Neutrophil (primary cell): ENCODE measurements around the gene ZNF585A.
"Not testable (repeated sequence)": the region's sequence is repeated elsewhere in the genome, so short reads cannot be mapped to it uniquely, and the experiment has no call there.

Source experiments
- H3K27ac ChIP-seq: fragments of 200-600 bp; sonication (generic); 2 replicates; pipeline ENCODE4 v1.5.1; 2016; ENCODE audit warnings: mild to moderate bottlenecking, moderate library complexity
- H3K27me3 ChIP-seq: fragments of 200-600 bp; sonication (generic); 2 replicates; pipeline ENCODE4 v1.6.0; 2016; ENCODE audit warnings: mild to moderate bottlenecking
- H3K36me3 ChIP-seq: fragments of 200-600 bp; sonication (generic); 2 replicates; pipeline ENCODE4 v1.5.1; 2017
- H3K4me1 ChIP-seq, 2 experiments: fragments of 200-600 bp in 1 of 2; sonication (generic) in 1 of 2; 1 replicate in 1 of 2; 2 replicates in 1 of 2; pipeline versions ENCODE4 v1.5.1 to v1.6.1; 2013 to 2016; ENCODE audit warnings: low read depth in 1 of 2, low read length in 1 of 2, mild to moderate bottlenecking in 1 of 2, moderate library complexity in 1 of 2; ENCODE audit not compliant: control insufficient read depth in 1 of 2, insufficient read depth in 1 of 2
- H3K4me3 ChIP-seq, 2 experiments: fragments of 200-600 bp in 1 of 2; sonication (generic) in 1 of 2; 1 replicate in 1 of 2; 2 replicates in 1 of 2; pipeline ENCODE4 v1.5.1; 2013 to 2016; ENCODE audit warnings: low read depth in 1 of 2, low read length in 1 of 2, mild to moderate bottlenecking in 1 of 2, moderate library complexity in 1 of 2
- H3K9me3 ChIP-seq: fragments of 200-600 bp; sonication (generic); 2 replicates; pipeline ENCODE4 v1.5.1; 2016
- TF ChIP-seq, protein P1 (sequence below): fragments of 200-600 bp; sonication (generic); IDR thresholded peaks from 2 replicates; pipeline ENCODE4 v1.5.1; 2016; ENCODE audit warnings: antibody characterized with exemption

Gene ZNF585A

DNA sequence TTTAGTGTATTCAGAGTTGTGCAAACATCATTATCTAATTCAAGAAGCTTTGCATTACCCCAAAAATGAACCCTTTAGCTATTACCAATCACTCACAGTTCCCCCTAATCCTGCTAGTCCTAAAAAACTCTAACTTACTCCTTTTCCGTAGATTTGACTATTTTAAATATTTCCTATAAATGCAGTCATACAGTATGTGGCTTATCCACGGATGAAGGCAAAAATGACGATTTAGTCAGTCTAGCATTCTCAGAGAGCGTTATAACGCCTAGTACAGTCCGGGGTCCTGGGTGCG is 44.9 kb upstream of the ZNF585A start:
- H3K4me1 ChIP-seq: peaks cover 15 to 16% of the 10 kb centered on the region in 2 experiments
- no peaks in the 10 kb centered on the region for H3K36me3 ChIP-seq
- H3K27me3 ChIP-seq: no peaks in the 10 kb centered on the region
- no peaks in the 10 kb centered on the region for H3K9me3 ChIP-seq
- peak overlapping the region; percentile 79 for H3K27ac ChIP-seq
- TF ChIP-seq, protein P1, sequence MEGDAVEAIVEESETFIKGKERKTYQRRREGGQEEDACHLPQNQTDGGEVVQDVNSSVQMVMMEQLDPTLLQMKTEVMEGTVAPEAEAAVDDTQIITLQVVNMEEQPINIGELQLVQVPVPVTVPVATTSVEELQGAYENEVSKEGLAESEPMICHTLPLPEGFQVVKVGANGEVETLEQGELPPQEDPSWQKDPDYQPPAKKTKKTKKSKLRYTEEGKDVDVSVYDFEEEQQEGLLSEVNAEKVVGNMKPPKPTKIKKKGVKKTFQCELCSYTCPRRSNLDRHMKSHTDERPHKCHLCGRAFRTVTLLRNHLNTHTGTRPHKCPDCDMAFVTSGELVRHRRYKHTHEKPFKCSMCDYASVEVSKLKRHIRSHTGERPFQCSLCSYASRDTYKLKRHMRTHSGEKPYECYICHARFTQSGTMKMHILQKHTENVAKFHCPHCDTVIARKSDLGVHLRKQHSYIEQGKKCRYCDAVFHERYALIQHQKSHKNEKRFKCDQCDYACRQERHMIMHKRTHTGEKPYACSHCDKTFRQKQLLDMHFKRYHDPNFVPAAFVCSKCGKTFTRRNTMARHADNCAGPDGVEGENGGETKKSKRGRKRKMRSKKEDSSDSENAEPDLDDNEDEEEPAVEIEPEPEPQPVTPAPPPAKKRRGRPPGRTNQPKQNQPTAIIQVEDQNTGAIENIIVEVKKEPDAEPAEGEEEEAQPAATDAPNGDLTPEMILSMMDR: no peak
- peak overlapping the region; percentile 79 to 93 for H3K4me3 ChIP-seq

DNA sequence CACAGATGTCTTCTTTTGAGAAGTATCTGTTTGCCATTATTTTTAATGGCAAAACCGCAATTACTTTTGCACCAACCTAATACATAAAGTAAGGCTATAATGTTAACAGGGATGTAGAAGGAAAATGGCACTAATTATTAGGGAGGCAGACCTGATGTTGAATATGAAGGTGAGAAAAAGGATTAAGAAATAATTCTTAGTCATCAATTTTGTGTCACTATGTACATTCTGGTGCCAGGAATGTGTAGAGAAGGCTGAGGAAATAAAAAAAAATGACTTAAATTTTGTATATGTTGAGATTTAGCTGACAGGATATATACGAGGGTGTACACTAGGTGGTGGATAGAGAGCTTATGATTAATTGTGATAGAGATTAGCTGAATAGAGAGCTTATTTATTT is 25.3 kb upstream of the ZNF585A start:
- TF ChIP-seq, protein P1: no peak
- H3K9me3 ChIP-seq: peaks cover 8% of the 10 kb centered on the region
- H3K36me3 ChIP-seq: peaks cover 8% of the 10 kb centered on the region
- no peak overlapping the region for H3K4me3 ChIP-seq
- H3K27ac ChIP-seq: no peak overlapping the region
- no peaks in the 10 kb centered on the region for H3K4me1 ChIP-seq
- H3K27me3 ChIP-seq: no peaks in the 10 kb centered on the region

DNA sequence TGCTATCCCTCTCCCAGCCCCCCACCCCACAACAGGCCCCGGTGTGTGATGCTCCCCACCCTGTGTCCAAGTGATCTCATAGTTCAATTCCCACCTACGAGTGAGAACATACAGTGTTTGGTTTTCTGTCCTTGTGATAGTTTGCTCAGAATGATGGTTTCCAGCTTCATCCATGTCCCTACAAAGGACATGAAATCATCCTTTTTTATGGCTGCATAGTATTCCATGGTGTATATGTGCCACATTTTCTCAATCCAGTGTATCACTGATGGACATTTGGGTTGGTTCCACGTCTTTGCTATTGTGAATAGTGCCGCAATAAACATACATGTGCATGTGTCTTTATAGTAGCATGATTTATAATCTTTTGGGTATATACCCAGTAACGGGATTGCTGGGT is 24.6 kb upstream of the ZNF585A start:
- not testable (repeated sequence) for H3K27ac ChIP-seq, H3K4me3 ChIP-seq, H3K36me3 ChIP-seq, H3K4me1 ChIP-seq, H3K9me3 ChIP-seq, H3K27me3 ChIP-seq

DNA sequence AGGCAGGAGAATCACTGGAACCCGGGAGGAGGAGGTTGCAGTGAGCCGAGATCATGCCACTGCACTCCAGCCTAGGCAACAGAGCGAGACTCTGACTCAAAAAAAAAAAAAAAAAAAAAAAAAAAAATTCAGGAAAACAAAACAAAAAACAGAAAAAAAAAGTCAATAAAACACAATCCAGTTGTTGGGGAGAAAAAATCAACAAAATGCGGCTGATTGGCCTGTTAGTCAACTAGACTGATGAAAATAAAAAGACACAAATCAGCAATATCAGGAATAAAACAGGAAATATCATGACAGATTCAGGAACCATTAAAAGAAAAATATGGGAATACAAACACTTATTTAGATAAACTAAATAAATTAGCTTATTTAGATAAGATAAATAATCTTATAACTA is 22.8 kb upstream of the ZNF585A start:
- peaks cover 11% of the 10 kb centered on the region for H3K9me3 ChIP-seq
- not testable (repeated sequence) for H3K27ac ChIP-seq, H3K4me1 ChIP-seq, H3K4me3 ChIP-seq, H3K36me3 ChIP-seq, H3K27me3 ChIP-seq

DNA sequence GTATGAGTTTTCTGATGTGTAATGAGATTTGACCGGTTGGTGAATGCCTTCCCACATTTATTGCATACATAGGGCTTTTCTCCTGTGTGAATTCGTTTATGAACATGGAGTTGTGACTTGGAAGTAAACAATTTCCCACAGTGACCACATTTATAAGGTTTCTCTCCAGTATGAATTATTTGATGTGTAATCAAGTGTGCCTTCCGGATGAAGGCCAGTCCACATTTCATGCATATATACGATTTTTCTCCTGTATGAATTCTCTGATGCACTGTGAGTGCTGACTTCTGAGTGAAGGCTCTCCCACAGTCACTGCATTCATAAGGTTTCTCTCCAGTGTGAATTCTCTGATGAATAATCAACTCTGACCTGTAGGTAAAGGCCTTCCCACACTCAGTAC is 13.6 kb upstream of the ZNF585A start:
- H3K36me3 ChIP-seq, H3K27me3 ChIP-seq, H3K4me1 ChIP-seq, H3K4me3 ChIP-seq, H3K27ac ChIP-seq: not testable (repeated sequence)
- peaks cover 45% of the 10 kb centered on the region for H3K9me3 ChIP-seq

DNA sequence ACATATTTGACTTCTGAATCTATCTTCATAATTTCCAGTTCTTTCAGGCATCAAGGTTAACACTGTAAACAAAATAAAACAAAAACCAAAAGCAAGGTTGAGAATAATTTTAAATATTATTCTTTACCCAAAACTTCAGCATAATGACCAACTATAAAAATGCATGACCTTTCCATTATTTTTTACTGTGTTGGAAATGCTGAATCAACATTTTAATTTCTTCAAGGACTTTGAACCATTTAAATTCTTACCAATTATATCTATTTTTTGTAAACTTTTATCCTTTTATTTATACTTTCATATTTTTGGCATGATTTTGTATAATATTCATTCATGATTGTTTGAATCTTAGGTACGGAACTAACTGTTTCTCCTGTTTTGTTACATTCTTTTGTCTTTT is 6.9 kb downstream of the ZNF585A start:
- peaks cover 24% of the 10 kb centered on the region for H3K9me3 ChIP-seq
- no peaks in the 10 kb centered on the region for H3K4me1 ChIP-seq
- no peak overlapping the region for H3K4me3 ChIP-seq
- no peak overlapping the region for H3K27ac ChIP-seq
- H3K36me3 ChIP-seq: peaks cover 34% of the 10 kb centered on the region
- no peaks in the 10 kb centered on the region for H3K27me3 ChIP-seq
- TF ChIP-seq, protein P1: no peak

DNA sequence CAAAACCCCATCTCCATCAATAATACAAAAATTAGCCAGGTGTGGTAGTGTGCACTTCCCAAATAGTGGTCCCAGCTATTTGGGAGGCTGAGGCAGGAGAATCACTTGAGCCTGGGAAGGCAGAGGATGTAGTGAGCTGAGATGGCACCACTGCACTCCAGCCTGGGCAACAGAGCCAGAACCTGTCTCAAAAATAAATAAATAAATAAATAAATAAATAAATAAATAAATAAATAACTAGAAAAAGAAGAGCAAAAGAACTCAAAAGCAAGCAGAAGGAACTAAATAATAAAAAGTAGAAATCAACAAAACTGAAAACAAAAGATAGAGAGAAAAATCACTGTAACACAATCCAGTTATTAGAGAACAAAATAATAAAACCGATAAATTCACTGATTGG is 12.3 kb downstream of the ZNF585A start:
- TF ChIP-seq, protein P1: no peak
- H3K36me3 ChIP-seq: peaks cover 16% of the 10 kb centered on the region
- H3K4me1 ChIP-seq: no peaks in the 10 kb centered on the region
- H3K27me3 ChIP-seq: no peaks in the 10 kb centered on the region
- no peak overlapping the region for H3K4me3 ChIP-seq
- H3K9me3 ChIP-seq: peaks cover 41% of the 10 kb centered on the region
- H3K27ac ChIP-seq: no peak overlapping the region
